Upper lobe of left lung (tissue), 4 donors: Measurements from ENCODE around the gene TP63.

ENCODE experiments used
- POLR2A ChIP-seq, 4 donors: fragments of 450-650 bp; IDR thresholded peaks; one replicate each; pipeline ENCODE4 v1.5.1; 2016 to 2017; ENCODE audit warnings: antibody characterized with exemption in 4 of 4, mild to moderate bottlenecking in 2 of 4
- TF ChIP-seq, protein P1 (sequence below), 6 experiments: fragments of 450-650 bp in 4 of 6; fragments of 200-600 bp in 2 of 6; sonication (generic) in 2 of 6; IDR thresholded peaks; one replicate each; pipeline ENCODE4 v1.5.1; 2016 to 2019; ENCODE audit warnings: antibody characterized with exemption in 6 of 6

DNA sequence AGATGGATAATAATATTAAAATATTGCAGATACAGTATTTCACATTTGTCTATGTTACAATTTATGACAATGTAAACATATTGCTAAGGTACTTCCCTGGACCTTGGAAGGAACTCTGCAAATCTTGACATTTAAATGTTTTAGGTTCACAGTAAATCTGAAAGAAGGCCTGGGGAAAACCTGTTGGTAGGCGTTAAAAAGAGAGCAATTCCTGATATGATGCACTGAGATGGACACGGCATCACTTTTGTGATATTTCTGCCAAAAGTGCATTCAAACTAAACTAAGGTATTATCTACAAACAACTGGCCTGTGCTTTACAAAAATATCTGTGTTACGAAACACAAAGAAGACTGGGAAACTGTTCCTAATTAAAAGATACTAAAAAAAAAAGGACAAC is 6.1 kb upstream of the TP63 start:
- TF ChIP-seq POLR2A (IDR thresholded peaks at IDR 0.05) = no peak
- TF ChIP-seq, protein P1, sequence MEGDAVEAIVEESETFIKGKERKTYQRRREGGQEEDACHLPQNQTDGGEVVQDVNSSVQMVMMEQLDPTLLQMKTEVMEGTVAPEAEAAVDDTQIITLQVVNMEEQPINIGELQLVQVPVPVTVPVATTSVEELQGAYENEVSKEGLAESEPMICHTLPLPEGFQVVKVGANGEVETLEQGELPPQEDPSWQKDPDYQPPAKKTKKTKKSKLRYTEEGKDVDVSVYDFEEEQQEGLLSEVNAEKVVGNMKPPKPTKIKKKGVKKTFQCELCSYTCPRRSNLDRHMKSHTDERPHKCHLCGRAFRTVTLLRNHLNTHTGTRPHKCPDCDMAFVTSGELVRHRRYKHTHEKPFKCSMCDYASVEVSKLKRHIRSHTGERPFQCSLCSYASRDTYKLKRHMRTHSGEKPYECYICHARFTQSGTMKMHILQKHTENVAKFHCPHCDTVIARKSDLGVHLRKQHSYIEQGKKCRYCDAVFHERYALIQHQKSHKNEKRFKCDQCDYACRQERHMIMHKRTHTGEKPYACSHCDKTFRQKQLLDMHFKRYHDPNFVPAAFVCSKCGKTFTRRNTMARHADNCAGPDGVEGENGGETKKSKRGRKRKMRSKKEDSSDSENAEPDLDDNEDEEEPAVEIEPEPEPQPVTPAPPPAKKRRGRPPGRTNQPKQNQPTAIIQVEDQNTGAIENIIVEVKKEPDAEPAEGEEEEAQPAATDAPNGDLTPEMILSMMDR (IDR thresholded peaks at IDR 0.05) = no peak
